ENCODE data around the gene CD81. TPM values are rescaled to one million over a fixed set of nuclear protein-coding genes. Genes with fewer than 3 reads are reported as not detected.

CD81 gene
- total RNA-seq, 2 experiments from 2014 or later, result 177 to 178 TPM

GRCh38 chr11:2422461-2423156, 45.5 kb downstream of the CD81 start:
- Mint-ChIP-seq H3K9me3 (no peaks in the 10 kb centered on the region), H3K27ac (no peak overlapping the region), H3K36me3 (no peaks in the 10 kb centered on the region), H3K27me3 (no peaks in the 10 kb centered on the region), H3K4me3 (no peak overlapping the region), H3K4me1 (ENCODE audit: low read depth) (peaks cover 2% of the 10 kb centered on the region)
- intact Hi-C loops (cut with micrococcal nuclease), result no loop called here
- POLR2A ChIA-PET, result no interaction called here
- CTCF ChIA-PET, result interaction anchor here (0.6 to 9.1 kb wide), 7 partner anchors 97 to 256 kb away, joined by 3 to 340 read pairs (median 3); partner anchors contain the start of genes C11orf21 and TSPAN32
- no peak for DNase-seq

- ChIA-PET POLR2A (no interaction called here), CTCF (interaction anchor here (0.6 to 9.1 kb wide), 6 partner anchors 96 to 257 kb away, joined by 3 to 340 read pairs (median 22); partner anchors contain the start of genes C11orf21 and TSPAN32)
- no peak overlapping the region for H3K4me3 Mint-ChIP-seq
- no peaks in the 10 kb centered on the region for H3K36me3 Mint-ChIP-seq
- H3K9me3 Mint-ChIP-seq, result no peaks in the 10 kb centered on the region
- no peak for DNase-seq
- H3K27ac Mint-ChIP-seq, result no peak overlapping the region
- H3K4me1 Mint-ChIP-seq (ENCODE audit: low read depth), result peaks cover 2% of the 10 kb centered on the region
- intact Hi-C loops (cut with micrococcal nuclease), result no loop called here
- no peaks in the 10 kb centered on the region for H3K27me3 Mint-ChIP-seq
Observed at GRCh38 chr11:2423157-2424025, 46.3 kb downstream of the CD81 start.

- Mint-ChIP-seq H3K4me3 (no peak overlapping the region), H3K9me3 (no peaks in the 10 kb centered on the region), H3K27me3 (no peaks in the 10 kb centered on the region), H3K36me3 (no peaks in the 10 kb centered on the region), H3K4me1 (ENCODE audit: low read depth) (no peaks in the 10 kb centered on the region), H3K27ac (no peak overlapping the region)
- CTCF ChIA-PET, result interaction anchor here (1.2 to 7.3 kb wide), 2 partner anchors 108 to 120 kb away, joined by 3 to 121 read pairs; no protein-coding TSS in a partner anchor
- intact Hi-C loops (cut with micrococcal nuclease), result no loop called here
- no peak for DNase-seq
- POLR2A ChIA-PET, result no interaction called here
Observed at GRCh38 chr11:2424811-2425495, 47.8 kb downstream of the CD81 start.

- intact Hi-C loops (cut with micrococcal nuclease), result no loop called here
- no peaks in the 10 kb centered on the region for H3K9me3 Mint-ChIP-seq
- no peak overlapping the region for H3K4me3 Mint-ChIP-seq
- no peak for DNase-seq
- H3K4me1 Mint-ChIP-seq (ENCODE audit: low read depth), result no peaks in the 10 kb centered on the region
- no peaks in the 10 kb centered on the region for H3K36me3 Mint-ChIP-seq
- CTCF ChIA-PET, result interaction anchor here (0.7 to 7.3 kb wide), 3 partner anchors 26 to 121 kb away, joined by 3 to 121 read pairs (median 3); partner anchors contain the start of gene TSSC4
- no peak overlapping the region for H3K27ac Mint-ChIP-seq
- H3K27me3 Mint-ChIP-seq, result no peaks in the 10 kb centered on the region
- POLR2A ChIA-PET, result no interaction called here
Observed at GRCh38 chr11:2425506-2425905, 48.4 kb downstream of the CD81 start.

GRCh38 chr11:2426221-2426620, 49.1 kb downstream of the CD81 start:
- H3K36me3 Mint-ChIP-seq, result no peaks in the 10 kb centered on the region
- ChIA-PET POLR2A (no interaction called here), CTCF (interaction anchor here (0.7 to 7.3 kb wide), 2 partner anchors 26 to 107 kb away, joined by 3 to 121 read pairs; partner anchors contain the start of gene TSSC4)
- no peaks in the 10 kb centered on the region for H3K27me3 Mint-ChIP-seq
- peaks cover 2% of the 10 kb centered on the region for H3K9me3 Mint-ChIP-seq
- no peak overlapping the region for H3K27ac Mint-ChIP-seq
- intact Hi-C loops (cut with micrococcal nuclease), result no loop called here
- no peaks in the 10 kb centered on the region for H3K4me1 Mint-ChIP-seq (ENCODE audit: low read depth)
- H3K4me3 Mint-ChIP-seq, result no peak overlapping the region
- no peak for DNase-seq

GRCh38 chr11:2426826-2427521, 49.9 kb downstream of the CD81 start:
- Mint-ChIP-seq H3K27ac (no peak overlapping the region), H3K4me1 (ENCODE audit: low read depth) (no peaks in the 10 kb centered on the region), H3K4me3 (no peak overlapping the region), H3K36me3 (no peaks in the 10 kb centered on the region), H3K27me3 (no peaks in the 10 kb centered on the region), H3K9me3 (peaks cover 2% of the 10 kb centered on the region)
- ChIA-PET CTCF (interaction anchor here (0.8 to 7.3 kb wide), 8 partner anchors 25 to 465 kb away, joined by 3 to 121 read pairs (median 4); partner anchors contain the start of gene TSSC4), POLR2A (interaction anchor here (1.2 kb wide), 1 partner anchor 105 kb away, joined by 3 read pairs; no protein-coding TSS in a partner anchor)
- intact Hi-C loops (cut with micrococcal nuclease), result no loop called here
- DNase-seq, result no peak

GRCh38 chr11:2427721-2428321, 50.7 kb downstream of the CD81 start:
- CTCF ChIA-PET, result interaction anchor here (0.7 to 7.3 kb wide), 10 partner anchors 26 to 464 kb away, joined by 3 to 121 read pairs (median 4); partner anchors contain the start of gene TSSC4
- H3K4me1 Mint-ChIP-seq (ENCODE audit: low read depth), result no peaks in the 10 kb centered on the region
- intact Hi-C loops (cut with micrococcal nuclease), result loop anchor here (1.0 to 2.0 kb wide), 2 partner anchors 103 to 465 kb away; no protein-coding TSS in a partner anchor
- H3K9me3 Mint-ChIP-seq, result peaks cover 2% of the 10 kb centered on the region
- no peaks in the 10 kb centered on the region for H3K36me3 Mint-ChIP-seq
- no peak overlapping the region for H3K27ac Mint-ChIP-seq
- DNase-seq, result no peak
- POLR2A ChIA-PET, result interaction anchor here (1.2 kb wide), 1 partner anchor 104 kb away, joined by 3 read pairs; no protein-coding TSS in a partner anchor
- no peaks in the 10 kb centered on the region for H3K27me3 Mint-ChIP-seq
- no peak overlapping the region for H3K4me3 Mint-ChIP-seq

- Mint-ChIP-seq H3K27me3 (no peaks in the 10 kb centered on the region), H3K27ac (no peak overlapping the region), H3K9me3 (peaks cover 2% of the 10 kb centered on the region), H3K4me3 (no peak overlapping the region), H3K36me3 (no peaks in the 10 kb centered on the region), H3K4me1 (ENCODE audit: low read depth) (no peaks in the 10 kb centered on the region)
- POLR2A ChIA-PET, result interaction anchor here (1.2 kb wide), 1 partner anchor 104 kb away, joined by 3 read pairs; no protein-coding TSS in a partner anchor
- CTCF ChIA-PET, result interaction anchor here (0.7 to 7.3 kb wide), 6 partner anchors 100 to 464 kb away, joined by 3 to 121 read pairs (median 6); no protein-coding TSS in a partner anchor
- peak; percentile 87 for DNase-seq
- intact Hi-C loops (cut with micrococcal nuclease), result loop anchor here (1.0 to 2.0 kb wide), 2 partner anchors 103 to 464 kb away; no protein-coding TSS in a partner anchor
Observed at GRCh38 chr11:2428322-2428795, 51.2 kb downstream of the CD81 start.

GRCh38 chr11:2431395-2431794, 54.3 kb downstream of the CD81 start:
- Mint-ChIP-seq H3K4me1 (ENCODE audit: low read depth) (no peaks in the 10 kb centered on the region), H3K36me3 (no peaks in the 10 kb centered on the region), H3K27me3 (no peaks in the 10 kb centered on the region), H3K27ac (no peak overlapping the region), H3K9me3 (peaks cover 2% of the 10 kb centered on the region), H3K4me3 (no peak overlapping the region)
- DNase-seq, result no peak
- POLR2A ChIA-PET, result no interaction called here
- intact Hi-C loops (cut with micrococcal nuclease), result loop anchor here (5.0 kb wide), 1 partner anchor 661 kb away; no protein-coding TSS in a partner anchor
- CTCF ChIA-PET, result interaction anchor here (1.2 to 1.9 kb wide), 4 partner anchors 11 to 456 kb away, joined by 4 to 10 read pairs (median 6); no protein-coding TSS in a partner anchor

GRCh38 chr11:2432171-2432621, 55.1 kb downstream of the CD81 start:
- Mint-ChIP-seq H3K4me3 (no peak overlapping the region), H3K4me1 (ENCODE audit: low read depth) (no peaks in the 10 kb centered on the region), H3K27ac (no peak overlapping the region), H3K27me3 (no peaks in the 10 kb centered on the region), H3K9me3 (peaks cover 2% of the 10 kb centered on the region), H3K36me3 (no peaks in the 10 kb centered on the region)
- intact Hi-C loops (cut with micrococcal nuclease), result loop anchor here (5.0 kb wide), 1 partner anchor 660 kb away; no protein-coding TSS in a partner anchor
- DNase-seq, result no peak
- ChIA-PET POLR2A (no interaction called here), CTCF (interaction anchor here (1.4 to 1.9 kb wide), 3 partner anchors 12 to 456 kb away, joined by 5 to 10 read pairs (median 8); no protein-coding TSS in a partner anchor)
